HG02938 (cell line): ENCODE results near the gene DENND1A.

Source experiments
- ATAC-seq: cut with Tn5 transposase; IDR thresholded peaks from one replicate; pipeline ENCODE4 v1.9.1; 2021; ENCODE audit warnings: mild to moderate bottlenecking, moderate library complexity; ENCODE audit not compliant: unreplicated experiment

DENND1A gene

GRCh38 chr9:123597048-123597447 is 332.9 kb downstream of the DENND1A start:
- ATAC-seq, result no peak

GRCh38 chr9:123591283-123591682 is 338.6 kb downstream of the DENND1A start:
- no peak for ATAC-seq

GRCh38 chr9:123590499-123590898 is 339.4 kb downstream of the DENND1A start:
- no peak for ATAC-seq

- ATAC-seq, result no peak
Observed at GRCh38 chr9:123589361-123590239, 340.3 kb downstream of the DENND1A start.

GRCh38 chr9:123586275-123586674 is 343.7 kb downstream of the DENND1A start:
- no peak for ATAC-seq

- no peak for ATAC-seq
Observed at GRCh38 chr9:123584202-123585176, 345.4 kb downstream of the DENND1A start.

- ATAC-seq, result no peak
Observed at GRCh38 chr9:123583646-123584045, 346.3 kb downstream of the DENND1A start.

- ATAC-seq, result no peak
Observed at GRCh38 chr9:123571240-123571639, 358.7 kb downstream of the DENND1A start.

- no peak for ATAC-seq
Observed at GRCh38 chr9:123568691-123569688, 360.9 kb downstream of the DENND1A start.

GRCh38 chr9:123567013-123567412 is 362.9 kb downstream of the DENND1A start:
- ATAC-seq, result no peak

- ATAC-seq, result no peak
Observed at GRCh38 chr9:123564652-123565051, 365.3 kb downstream of the DENND1A start.

GRCh38 chr9:123562844-123563346 is 367.0 kb downstream of the DENND1A start:
- no peak for ATAC-seq

GRCh38 chr9:123561046-123561445 is 368.9 kb downstream of the DENND1A start:
- ATAC-seq, result no peak

- no peak for ATAC-seq
Observed at GRCh38 chr9:123556464-123557435, 373.2 kb downstream of the DENND1A start.

- no peak for ATAC-seq
Observed at GRCh38 chr9:123555646-123556045, 374.3 kb downstream of the DENND1A start.

- ATAC-seq, result no peak
Observed at GRCh38 chr9:123552530-123552929, 377.4 kb downstream of the DENND1A start.

- ATAC-seq, result no peak
Observed at GRCh38 chr9:123551734-123552133, 378.2 kb downstream of the DENND1A start.

GRCh38 chr9:123550797-123551196 is 379.1 kb downstream of the DENND1A start:
- ATAC-seq, result no peak

GRCh38 chr9:123550012-123550411 is 379.9 kb downstream of the DENND1A start:
- no peak for ATAC-seq
